Gastrocnemius medialis (tissue), 4 donors: ENCODE data around the gene CSF1.

Experiments used
- CTCF ChIP-seq, 5 experiments: fragments of 450-650 bp in 3 of 5; fragments of 200-600 bp in 2 of 5; sonication (generic) in 2 of 5; IDR thresholded peaks in 4 of 5; conservative IDR thresholded peaks in 1 of 5; 1 replicate in 4 of 5; 2 replicates in 1 of 5; pipeline ENCODE4 v1.5.1; 2016 to 2019; ENCODE audit warnings: antibody characterized with exemption in 5 of 5, mild to moderate bottlenecking in 3 of 5, moderate library complexity in 3 of 5
- POLR2A ChIP-seq, 2 donors: fragments of 450-650 bp; IDR thresholded peaks; one replicate each; pipeline ENCODE4 v1.6.1; 2017; ENCODE audit warnings: antibody characterized with exemption in 2 of 2, mild to moderate bottlenecking in 2 of 2, moderate library complexity in 2 of 2

GRCh38 chr1:109905491-109905890, 5.2 kb upstream of the CSF1 start:
- TF ChIP-seq CTCF (IDR thresholded peaks at IDR 0.05 in 4 of 5, conservative IDR thresholded peaks at IDR 0.05 in 1 of 5): no peak
- no peak for TF ChIP-seq POLR2A (IDR thresholded peaks at IDR 0.05)
